ENCODE measurements around the gene TNIK.

Gene TNIK

GRCh38 chr3:171283183-171283847 lies 176.9 kb downstream of the TNIK start:
- ChIA-PET CTCF (no interaction called here), POLR2A (ENCODE audit: low non-redundant PET) (no interaction called here)
- no peak overlapping the region for H3K27ac ChIP-seq

GRCh38 chr3:171282041-171282440 lies 178.2 kb downstream of the TNIK start:
- CTCF ChIA-PET, result no interaction called here
- no peak for TF ChIP-seq CTCF (conservative IDR thresholded peaks at IDR 0.05; ENCODE audit: low read depth)
- DNase-seq (ENCODE audit: low spot score), result no peak
- POLR2A ChIA-PET (ENCODE audit: low non-redundant PET), result no interaction called here
- no peak overlapping the region for H3K27ac ChIP-seq

More at GRCh38 chr3:171283183-171283847, 176.9 kb downstream of the TNIK start:
- no peak for DNase-seq (ENCODE audit: low spot score)
- TF ChIP-seq CTCF (conservative IDR thresholded peaks at IDR 0.05; ENCODE audit: low read depth), result no peak

- TF ChIP-seq CTCF (conservative IDR thresholded peaks at IDR 0.05; ENCODE audit: low read depth), result no peak
- H3K27ac ChIP-seq, result no peak overlapping the region
- ChIA-PET CTCF (no interaction called here), POLR2A (ENCODE audit: low non-redundant PET) (no interaction called here)
- DNase-seq (ENCODE audit: low spot score), result no peak
Measured at GRCh38 chr3:171281256-171281992, 178.8 kb downstream of the TNIK start.

GRCh38 chr3:171279972-171280371 lies 180.2 kb downstream of the TNIK start:
- H3K27ac ChIP-seq, result no peak overlapping the region
- DNase-seq (ENCODE audit: low spot score), result no peak
- CTCF ChIA-PET, result interaction anchor here (0.6 kb wide), 1 partner anchor 262 kb away, joined by 3 read pairs; no protein-coding TSS in a partner anchor
- POLR2A ChIA-PET (ENCODE audit: low non-redundant PET), result no interaction called here
- no peak for TF ChIP-seq CTCF (conservative IDR thresholded peaks at IDR 0.05; ENCODE audit: low read depth)

- TF ChIP-seq CTCF (conservative IDR thresholded peaks at IDR 0.05; ENCODE audit: low read depth), result no peak
- CTCF ChIA-PET, result no interaction called here
- DNase-seq (ENCODE audit: low spot score), result no peak
- no peak overlapping the region for H3K27ac ChIP-seq
- POLR2A ChIA-PET (ENCODE audit: low non-redundant PET), result no interaction called here
Measured at GRCh38 chr3:171278299-171278590, 182.0 kb downstream of the TNIK start.

GRCh38 chr3:171277456-171278298 lies 182.5 kb downstream of the TNIK start:
- CTCF ChIA-PET, result interaction anchor here (0.6 kb wide), 1 partner anchor 1813 kb away, joined by 3 read pairs; no protein-coding TSS in a partner anchor
- no peak for DNase-seq (ENCODE audit: low spot score)
- TF ChIP-seq CTCF (conservative IDR thresholded peaks at IDR 0.05; ENCODE audit: low read depth), result no peak
- POLR2A ChIA-PET (ENCODE audit: low non-redundant PET), result no interaction called here
- H3K27ac ChIP-seq, result no peak overlapping the region

Data from RWPE1 (cell line).